ENCODE measurements around the gene CD28.

Gene CD28

GRCh38 chr2:203706403-203706802 is at the start of gene CD28:
TSS of gene CD28 (plus strand) at chr2:203706639. CDS start at chr2:203706697, 58 bp downstream.
- no peak within 1 kb of the TSS for H3K4me3 ChIP-seq (ENCODE audit: low read depth, low read length)
- no peak for DNase-seq (ENCODE audit: low read depth)

GRCh38 chr2:203659331-203660049 is 46.9 kb upstream of the CD28 start:
- no peak overlapping the region for H3K4me3 ChIP-seq (ENCODE audit: low read depth, low read length)
- DNase-seq (ENCODE audit: low read depth): no peak

- no peak overlapping the region for H3K4me3 ChIP-seq (ENCODE audit: low read depth, low read length)
- no peak for DNase-seq (ENCODE audit: low read depth)
Observed at GRCh38 chr2:203660465-203660864, 46.0 kb upstream of the CD28 start.

GRCh38 chr2:203661279-203661908 is 45.0 kb upstream of the CD28 start:
- H3K4me3 ChIP-seq (ENCODE audit: low read depth, low read length): no peak overlapping the region

GRCh38 chr2:203662487-203662886 is 44.0 kb upstream of the CD28 start:
- no peak for DNase-seq (ENCODE audit: low read depth)
- no peak overlapping the region for H3K4me3 ChIP-seq (ENCODE audit: low read depth, low read length)

More at GRCh38 chr2:203661279-203661908, 45.0 kb upstream of the CD28 start:
- DNase-seq (ENCODE audit: low read depth): no peak

GRCh38 chr2:203662951-203663350 is 43.5 kb upstream of the CD28 start:
- no peak for DNase-seq (ENCODE audit: low read depth)
- H3K4me3 ChIP-seq (ENCODE audit: low read depth, low read length): no peak overlapping the region

- DNase-seq (ENCODE audit: low read depth): no peak
- H3K4me3 ChIP-seq (ENCODE audit: low read depth, low read length): no peak overlapping the region
Observed at GRCh38 chr2:203664029-203664755, 42.2 kb upstream of the CD28 start.

GRCh38 chr2:203667838-203668237 is 38.6 kb upstream of the CD28 start:
- no peak overlapping the region for H3K4me3 ChIP-seq (ENCODE audit: low read depth, low read length)
- DNase-seq (ENCODE audit: low read depth): no peak

GRCh38 chr2:203669820-203670219 is 36.6 kb upstream of the CD28 start:
- no peak for DNase-seq (ENCODE audit: low read depth)
- no peak overlapping the region for H3K4me3 ChIP-seq (ENCODE audit: low read depth, low read length)

- no peak overlapping the region for H3K4me3 ChIP-seq (ENCODE audit: low read depth, low read length)
- DNase-seq (ENCODE audit: low read depth): no peak
Observed at GRCh38 chr2:203670939-203671338, 35.5 kb upstream of the CD28 start.

- no peak for DNase-seq (ENCODE audit: low read depth)
- H3K4me3 ChIP-seq (ENCODE audit: low read depth, low read length): no peak overlapping the region
Observed at GRCh38 chr2:203671876-203672275, 34.6 kb upstream of the CD28 start.

GRCh38 chr2:203672856-203673255 is 33.6 kb upstream of the CD28 start:
- no peak for DNase-seq (ENCODE audit: low read depth)
- no peak overlapping the region for H3K4me3 ChIP-seq (ENCODE audit: low read depth, low read length)

- no peak for DNase-seq (ENCODE audit: low read depth)
- no peak overlapping the region for H3K4me3 ChIP-seq (ENCODE audit: low read depth, low read length)
Observed at GRCh38 chr2:203673933-203674332, 32.5 kb upstream of the CD28 start.

GRCh38 chr2:203675086-203675485 is 31.4 kb upstream of the CD28 start:
- DNase-seq (ENCODE audit: low read depth): no peak
- no peak overlapping the region for H3K4me3 ChIP-seq (ENCODE audit: low read depth, low read length)

GRCh38 chr2:203678971-203679370 is 27.5 kb upstream of the CD28 start:
- no peak overlapping the region for H3K4me3 ChIP-seq (ENCODE audit: low read depth, low read length)
- DNase-seq (ENCODE audit: low read depth): no peak

GRCh38 chr2:203679401-203679800 is 27.0 kb upstream of the CD28 start:
- DNase-seq (ENCODE audit: low read depth): no peak
- H3K4me3 ChIP-seq (ENCODE audit: low read depth, low read length): no peak overlapping the region

GRCh38 chr2:203681978-203682377 is 24.5 kb upstream of the CD28 start:
- no peak for DNase-seq (ENCODE audit: low read depth)
- H3K4me3 ChIP-seq (ENCODE audit: low read depth, low read length): no peak overlapping the region

GRCh38 chr2:203682688-203683130 is 23.7 kb upstream of the CD28 start:
- no peak overlapping the region for H3K4me3 ChIP-seq (ENCODE audit: low read depth, low read length)
- peak; percentile 87 for DNase-seq (ENCODE audit: low read depth)

- DNase-seq (ENCODE audit: low read depth): no peak
- H3K4me3 ChIP-seq (ENCODE audit: low read depth, low read length): no peak overlapping the region
Observed at GRCh38 chr2:203683421-203683820, 23.0 kb upstream of the CD28 start.

- H3K4me3 ChIP-seq (ENCODE audit: low read depth, low read length): no peak overlapping the region
- DNase-seq (ENCODE audit: low read depth): peak; percentile 83
Observed at GRCh38 chr2:203683932-203684556, 22.4 kb upstream of the CD28 start.
